Activated CD8-positive, alpha-beta T cell treated with anti-CD3 and anti-CD28 coated beads for 36 hours (primary cell): Measurements from ENCODE around the gene TIPRL. TPM values are rescaled to one million over a fixed set of nuclear protein-coding genes. Genes with fewer than 3 reads are reported as not detected.
A peak's percentile ranks its signal among the peaks of the same experiment; 100 is the strongest.

Experiments
- ATAC-seq: fragments of 200-7000 bp; cut with Tn5 transposase; one replicate; pipeline ENCODE4 v1.10.0; 2021; ENCODE audit warnings: mild to moderate bottlenecking, moderate library complexity
- CTCF ChIA-PET: fragments of 350-600 bp; sonication (Branson Sonifier 250); formaldehyde crosslinking; loops from one replicate; lab custom pipeline; 2021; ENCODE audit warnings: antibody characterized with exemption; lab: Charles Lee
- POLR2A ChIA-PET: fragments of 350-600 bp; sonication (Branson Sonifier 250); formaldehyde crosslinking; loops from one replicate; lab custom pipeline; 2021; ENCODE audit warnings: antibody characterized with exemption; lab: Charles Lee
- DNase-seq: peaks from one replicate; pipeline ENCODE4 v3.0.0-alpha.2; 2020
- H3K27ac Mint-ChIP-seq: one replicate; pipeline ENCODE4 v1.8.0; 2021; ENCODE audit warnings: mild to moderate bottlenecking, mixed read lengths
- H3K27me3 Mint-ChIP-seq: one replicate; pipeline ENCODE4 v1.8.0; 2021; ENCODE audit warnings: mixed read lengths
- H3K36me3 Mint-ChIP-seq: one replicate; pipeline ENCODE4 v1.8.0; 2021; ENCODE audit warnings: low read depth, mixed read lengths
- H3K4me1 Mint-ChIP-seq: one replicate; pipeline ENCODE4 v1.8.0; 2021; ENCODE audit warnings: low read depth, mixed read lengths
- H3K4me3 Mint-ChIP-seq: one replicate; pipeline ENCODE4 v1.8.0; 2021; ENCODE audit warnings: mild to moderate bottlenecking, moderate library complexity, mixed read lengths
- H3K9me3 Mint-ChIP-seq: one replicate; pipeline ENCODE4 v1.8.0; 2021; ENCODE audit warnings: mixed read lengths
- CTCF ChIP-seq: fragments of 200-600 bp; IDR thresholded peaks from one replicate; pipeline ENCODE4 v1.8.0; 2022; ENCODE audit warnings: antibody characterized with exemption, mild to moderate bottlenecking
- intact Hi-C: fragments of 100-400 bp; cut with micrococcal nuclease; formaldehyde crosslinking; loops from one replicate; pipeline ENCODE4 v1.10.0; 2022
- total RNA-seq, 2 experiments: library from RNA; stranded (reverse); gene quantifications; one replicate each; pipeline ENCODE4 v1.2.3, GENCODE V29; 2021

TIPRL gene
- total RNA-seq, 2 experiments from 2014 or later: 52.2 to 52.5 TPM

GRCh38 chr1:168221275-168221674, 42.5 kb downstream of the TIPRL start:
- ATAC-seq (no peak), DNase-seq (no peak)
- ChIA-PET POLR2A (no interaction called here), CTCF (interaction anchor here (0.7 kb wide), 1 partner anchor 139 kb away, joined by 3 read pairs; no protein-coding TSS in a partner anchor)
- Mint-ChIP-seq H3K4me3 (no peak overlapping the region), H3K36me3 (no peaks in the 10 kb centered on the region), H3K9me3 (no peaks in the 10 kb centered on the region), H3K4me1 (peaks cover 8% of the 10 kb centered on the region), H3K27me3 (peaks cover 6% of the 10 kb centered on the region), H3K27ac (no peak overlapping the region)
- intact Hi-C loops: loop anchor here (5.0 kb wide), 1 partner anchor 39 kb away; no protein-coding TSS in a partner anchor
- no peak for TF ChIP-seq CTCF

DNA sequence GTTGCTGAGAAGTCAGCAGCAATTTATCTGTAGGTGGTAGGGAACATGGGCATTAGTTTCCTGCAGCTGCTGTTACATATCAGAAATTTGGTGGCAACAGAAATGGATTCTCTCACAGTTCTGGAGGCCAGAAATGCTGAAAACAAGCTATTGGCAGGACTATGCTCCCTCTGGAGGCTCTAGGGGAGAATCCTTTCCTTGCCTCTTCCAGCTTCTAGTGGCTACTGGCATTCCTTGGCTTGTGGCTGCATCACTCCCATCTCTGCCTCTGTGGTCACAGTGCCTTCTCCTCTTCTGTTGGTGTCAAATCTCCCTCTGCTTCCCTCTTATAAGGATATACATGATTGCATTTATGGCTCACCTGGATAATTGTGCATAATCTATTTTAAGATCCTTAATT, 44.5 kb downstream of the TIPRL start:
- Mint-ChIP-seq H3K9me3 (no peaks in the 10 kb centered on the region), H3K36me3 (peaks cover 12% of the 10 kb centered on the region), H3K4me1 (peaks cover 22% of the 10 kb centered on the region), H3K27me3 (peaks cover 6% of the 10 kb centered on the region), H3K27ac (no peak overlapping the region), H3K4me3 (no peak overlapping the region)
- ChIA-PET POLR2A (no interaction called here), CTCF (interaction anchor here (0.7 kb wide), 1 partner anchor 13 kb away, joined by 3 read pairs; no protein-coding TSS in a partner anchor)
- DNase-seq (no peak), ATAC-seq (no peak)
- TF ChIP-seq CTCF: no peak
- intact Hi-C loops: loop anchor here (5.0 kb wide), 1 partner anchor 41 kb away; no protein-coding TSS in a partner anchor

GRCh38 chr1:168223681-168224540, 45.1 kb downstream of the TIPRL start:
- Mint-ChIP-seq H3K4me1 (peaks cover 28% of the 10 kb centered on the region), H3K36me3 (peaks cover 13% of the 10 kb centered on the region), H3K27ac (no peak overlapping the region), H3K27me3 (peaks cover 6% of the 10 kb centered on the region), H3K9me3 (no peaks in the 10 kb centered on the region), H3K4me3 (no peak overlapping the region)
- DNase-seq (no peak), ATAC-seq (no peak)
- CTCF ChIA-PET: interaction anchor here (0.7 to 3.7 kb wide), 3 partner anchors 11 to 79 kb away, joined by 3 to 31 read pairs (median 4); no protein-coding TSS in a partner anchor
- intact Hi-C loops: loop anchor here (5.0 kb wide), 1 partner anchor 42 kb away; no protein-coding TSS in a partner anchor
- no peak for TF ChIP-seq CTCF
- POLR2A ChIA-PET: interaction anchor here (3.1 kb wide), 1 partner anchor 11 kb away, joined by 23 read pairs; no protein-coding TSS in a partner anchor

DNA sequence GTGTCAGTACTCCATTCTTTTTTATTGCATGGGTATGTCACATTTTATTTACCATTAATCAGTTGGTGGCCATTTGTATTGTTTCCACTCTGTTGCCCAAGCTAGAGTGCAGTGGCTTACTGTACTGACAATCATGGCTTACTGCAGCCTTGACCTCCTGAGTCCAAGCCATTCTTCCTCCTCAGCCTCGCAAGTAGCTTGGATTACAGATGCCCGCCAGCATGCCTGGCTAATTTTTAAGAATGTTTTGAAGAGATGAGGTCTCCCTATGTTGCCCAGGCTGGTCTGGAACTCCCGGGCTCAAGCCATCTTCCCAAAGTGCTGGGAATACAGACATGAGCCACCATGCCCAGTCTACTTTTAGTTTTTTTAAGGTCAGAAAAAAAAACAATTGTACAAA, 46.2 kb downstream of the TIPRL start:
- Mint-ChIP-seq H3K36me3 (peaks cover 22% of the 10 kb centered on the region), H3K27ac (peak overlapping the region; percentile 81), H3K4me1 (peaks cover 37% of the 10 kb centered on the region), H3K27me3 (peaks cover 6% of the 10 kb centered on the region), H3K9me3 (no peaks in the 10 kb centered on the region), H3K4me3 (peak overlapping the region; percentile 89)
- intact Hi-C loops: loop anchor here (5.0 kb wide), 1 partner anchor 43 kb away; no protein-coding TSS in a partner anchor
- TF ChIP-seq CTCF: no peak
- ATAC-seq (no peak), DNase-seq (no peak)
- ChIA-PET CTCF (interaction anchor here (1.0 to 3.7 kb wide), 2 partner anchors 10 to 80 kb away, joined by 4 to 31 read pairs; no protein-coding TSS in a partner anchor), POLR2A (interaction anchor here (3.1 to 3.2 kb wide), 2 partner anchors 10 to 14 kb away, joined by 23 to 27 read pairs; no protein-coding TSS in a partner anchor)
